Neural progenitor cell (in vitro differentiated cells): Measurements from ENCODE around the gene ZNF280D. TPM values are rescaled to one million over a fixed set of nuclear protein-coding genes. Genes with fewer than 3 reads are reported as not detected.

Experiments
- DNase-seq: peaks from one replicate; pipeline ENCODE4 v3.0.0-alpha.2; 2016; ENCODE audit warnings: low spot score
- H2AFZ ChIP-seq: fragments of 200-600 bp; sonication (generic); replicated peaks from 2 replicates; pipeline ENCODE4 v1.6.1; 2016; ENCODE audit warnings: antibody characterized with exemption
- H3F3A ChIP-seq: fragments of 200-600 bp; sonication (generic); 2 replicates; pipeline ENCODE4 v1.6.1; 2016; ENCODE audit warnings: antibody characterized with exemption, low read depth
- H3K27ac ChIP-seq: fragments of 200-600 bp; sonication (generic); 2 replicates; pipeline ENCODE4 v1.5.1; 2016; ENCODE audit warnings: mild to moderate bottlenecking
- H3K27me3 ChIP-seq: fragments of 200-600 bp; sonication (generic); 2 replicates; pipeline ENCODE4 v1.6.1; 2016; ENCODE audit warnings: mild to moderate bottlenecking, moderate library complexity
- H3K36me3 ChIP-seq: fragments of 200-600 bp; sonication (generic); 2 replicates; pipeline ENCODE4 v1.5.1; 2016
- H3K4me1 ChIP-seq: fragments of 200-600 bp; sonication (generic); 2 replicates; pipeline ENCODE4 v1.6.1; 2016; ENCODE audit warnings: mixed run types
- H3K4me2 ChIP-seq: fragments of 200-600 bp; sonication (generic); 2 replicates; pipeline ENCODE4 v1.6.1; 2016
- H3K4me3 ChIP-seq: fragments of 200-600 bp; sonication (generic); 2 replicates; pipeline ENCODE4 v1.5.1; 2016
- H3K79me2 ChIP-seq: fragments of 200-600 bp; sonication (generic); 2 replicates; pipeline ENCODE4 v1.6.1; 2016; ENCODE audit warnings: low read depth
- H3K9ac ChIP-seq: fragments of 200-600 bp; sonication (generic); 2 replicates; pipeline ENCODE4 v1.6.1; 2016
- H3K9me3 ChIP-seq: fragments of 200-600 bp; sonication (generic); 2 replicates; pipeline ENCODE4 v1.5.1; 2016; ENCODE audit warnings: low read depth
- H4K20me1 ChIP-seq: fragments of 200-600 bp; sonication (generic); 2 replicates; pipeline ENCODE4 v1.6.1; 2016; ENCODE audit warnings: low read depth
- H3K27ac Mint-ChIP-seq: 3 replicates; pipeline ENCODE4 v1.8.0; 2021; ENCODE audit warnings: mixed read lengths
- H3K27me3 Mint-ChIP-seq: 2 replicates; pipeline ENCODE4 v1.8.0; 2022; ENCODE audit warnings: low read depth, mild to moderate bottlenecking, inconsistent platforms, moderate library complexity, mixed read lengths; ENCODE audit not compliant: insufficient read depth
- H3K36me3 Mint-ChIP-seq: 3 replicates; pipeline ENCODE4 v1.8.0; 2021; ENCODE audit warnings: mixed read lengths
- H3K4me1 Mint-ChIP-seq: 3 replicates; pipeline ENCODE4 v1.8.0; 2021; ENCODE audit warnings: mixed read lengths
- H3K4me3 Mint-ChIP-seq: 3 replicates; pipeline ENCODE4 v1.8.0; 2021; ENCODE audit warnings: mild to moderate bottlenecking, moderate library complexity, mixed read lengths
- H3K9me3 Mint-ChIP-seq: 3 replicates; pipeline ENCODE4 v1.8.0; 2020; ENCODE audit warnings: mixed read lengths
- CTCF ChIP-seq: fragments of 200-600 bp; sonication (generic); IDR thresholded peaks from 2 replicates; pipeline ENCODE4 v1.5.1; 2017; ENCODE audit warnings: antibody characterized with exemption, mild to moderate bottlenecking
- EZH2 ChIP-seq: fragments of 200-600 bp; sonication (generic); IDR thresholded peaks from 2 replicates; pipeline ENCODE4 v1.6.1; 2017; ENCODE audit warnings: antibody characterized with exemption, mild to moderate bottlenecking, moderate library complexity
- EZH2phosphoT487 ChIP-seq: fragments of 200-600 bp; sonication (generic); IDR thresholded peaks from 2 replicates; pipeline ENCODE4 v1.6.1; 2017; ENCODE audit warnings: antibody characterized with exemption
- total RNA-seq: library from RNA; depleted of rRNA; stranded (reverse); fragments of >200 nt; gene quantifications from 2 replicates; pipeline ENCODE4 v1.2.3, GENCODE V29; 2015; ENCODE audit warnings: low replicate concordance

ZNF280D gene
- total RNA-seq, 1 donor from 2014 or later, result 9.9 TPM

- no peak overlapping the region for H3K27ac Mint-ChIP-seq
- no peaks in the 10 kb centered on the region for H3K4me1 Mint-ChIP-seq
- Histone ChIP-seq H3K9ac (no peak overlapping the region), H3K4me1 (no peaks in the 10 kb centered on the region), H4K20me1 (no peaks in the 10 kb centered on the region), H3K9me3 (no peaks in the 10 kb centered on the region), H3K4me3 (no peak overlapping the region), H2AFZ (no peak overlapping the region), H3K79me2 (no peaks in the 10 kb centered on the region), H3F3A (no peaks in the 10 kb centered on the region), H3K27me3 (no peaks in the 10 kb centered on the region), H3K4me2 (no peak overlapping the region), H3K27ac (no peak overlapping the region), H3K36me3 (no peaks in the 10 kb centered on the region)
- no peaks in the 10 kb centered on the region for H3K36me3 Mint-ChIP-seq
- peaks cover 4% of the 10 kb centered on the region for H3K9me3 Mint-ChIP-seq
- TF ChIP-seq EZH2, result no peak
- TF ChIP-seq EZH2phosphoT487, result no peak
- TF ChIP-seq CTCF, result no peak
- no peak for DNase-seq
- no peak overlapping the region for H3K4me3 Mint-ChIP-seq
- H3K27me3 Mint-ChIP-seq, result peaks cover 2% of the 10 kb centered on the region
Observed at GRCh38 chr15:56778761-56779160, 45.5 kb upstream of the ZNF280D start.

- Histone ChIP-seq H3F3A (no peaks in the 10 kb centered on the region), H4K20me1 (no peaks in the 10 kb centered on the region), H2AFZ (no peak overlapping the region), H3K27me3 (no peaks in the 10 kb centered on the region), H3K79me2 (no peaks in the 10 kb centered on the region), H3K4me3 (no peak overlapping the region), H3K4me2 (no peak overlapping the region), H3K27ac (no peak overlapping the region), H3K9me3 (no peaks in the 10 kb centered on the region), H3K36me3 (no peaks in the 10 kb centered on the region), H3K9ac (no peak overlapping the region), H3K4me1 (no peaks in the 10 kb centered on the region)
- DNase-seq, result no peak
- Mint-ChIP-seq H3K27ac (no peak overlapping the region), H3K36me3 (no peaks in the 10 kb centered on the region), H3K4me1 (no peaks in the 10 kb centered on the region), H3K4me3 (no peak overlapping the region), H3K27me3 (peaks cover 7% of the 10 kb centered on the region), H3K9me3 (peaks cover 4% of the 10 kb centered on the region)
- TF ChIP-seq EZH2phosphoT487, result no peak
- no peak for TF ChIP-seq CTCF
- no peak for TF ChIP-seq EZH2
Observed at GRCh38 chr15:56776839-56777238, 43.5 kb upstream of the ZNF280D start.

- H3K79me2 ChIP-seq, result no peaks in the 10 kb centered on the region
- Mint-ChIP-seq H3K27me3 (peaks cover 10% of the 10 kb centered on the region), H3K4me3 (no peak overlapping the region), H3K4me1 (no peaks in the 10 kb centered on the region), H3K36me3 (no peaks in the 10 kb centered on the region), H3K27ac (no peak overlapping the region), H3K9me3 (peaks cover 3% of the 10 kb centered on the region)
- no peak overlapping the region for H3K9ac ChIP-seq
- TF ChIP-seq EZH2, result no peak
- TF ChIP-seq CTCF, result no peak
- no peak for TF ChIP-seq EZH2phosphoT487
- H3K36me3 ChIP-seq, result no peaks in the 10 kb centered on the region
- H3K4me3 ChIP-seq, result no peak overlapping the region
- no peaks in the 10 kb centered on the region for H3K9me3 ChIP-seq
- H3K4me2 ChIP-seq, result no peak overlapping the region
- H3K27ac ChIP-seq, result no peak overlapping the region
- no peaks in the 10 kb centered on the region for H3F3A ChIP-seq
- no peaks in the 10 kb centered on the region for H4K20me1 ChIP-seq
- no peaks in the 10 kb centered on the region for H3K27me3 ChIP-seq
- H3K4me1 ChIP-seq, result no peaks in the 10 kb centered on the region
- no peak overlapping the region for H2AFZ ChIP-seq
- DNase-seq, result no peak
Observed at GRCh38 chr15:56775641-56776040, 42.3 kb upstream of the ZNF280D start.
